ENCODE measurements around the gene KIF5A. TPM values are rescaled to one million over a fixed set of nuclear protein-coding genes. Genes with fewer than 3 reads are reported as not detected.

KIF5A gene
- total and polyA plus RNA-seq, 2 donors (not counting 1 experiment from before 2014, with no cell fraction given): 0.09 to 0.67 TPM

DNA sequence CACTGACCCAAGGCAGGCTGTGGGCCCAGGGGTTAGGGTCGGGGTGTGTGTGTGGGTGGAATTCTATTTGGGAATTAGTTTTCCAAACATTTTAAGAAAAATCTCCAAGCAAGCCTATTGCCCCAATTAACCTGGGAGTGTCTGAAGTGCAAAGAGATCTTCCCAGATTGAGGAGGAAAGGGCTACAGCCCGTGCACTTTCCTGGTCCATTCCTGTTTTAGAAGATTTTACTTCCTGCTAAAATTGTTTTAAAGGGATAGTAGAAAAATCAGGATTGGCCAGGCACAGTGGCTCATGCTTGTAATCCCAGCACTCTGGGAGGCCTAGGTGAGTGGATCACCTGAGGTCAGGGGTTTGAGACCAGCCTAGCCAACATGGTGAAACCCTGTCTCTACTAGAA, 8.1 kb upstream of the KIF5A start:
- ChIA-PET CTCF (no interaction called here), POLR2A (no interaction called here)
- no peak for DNase-seq
- Histone ChIP-seq H3K4me1 (ENCODE audit: control insufficient read depth in 2 of 2, insufficient read depth in 2 of 2, low read length in 2 of 2) (peaks cover 8 to 11% of the 10 kb centered on the region in 2 donors), H2AFZ (ENCODE audit: insufficient read depth, low read depth, low read length, poor library complexity, severe bottlenecking) (no peak overlapping the region), H3K9me3 (ENCODE audit: control extremely low read depth in 1 of 3, control insufficient read depth in 2 of 3, insufficient read depth in 1 of 3, low read length in 2 of 3) (no peaks in the 10 kb centered on the region), H3K36me3 (replicated peaks in 1 of 2; ENCODE audit: control extremely low read depth in 1 of 2, control insufficient read depth in 1 of 2, extremely low read depth in 1 of 2, insufficient read depth in 2 of 2, low read length in 1 of 2) (peaks cover 2 to 31% of the 10 kb centered on the region in 2 experiments), H3K27ac (ENCODE audit: low read length in 2 of 2) (no peak overlapping the region), H3K9ac (ENCODE audit: low read length) (no peak overlapping the region), H3K79me2 (ENCODE audit: control insufficient read depth, insufficient read depth, low read length) (peaks cover 9% of the 10 kb centered on the region), H3K4me3 (ENCODE audit: control extremely low read depth in 1 of 5, extremely low read depth in 1 of 5, insufficient read depth in 1 of 5, low read depth in 2 of 5, low read length in 4 of 5) (no peak overlapping the region), H3K4me2 (replicated peaks; ENCODE audit: low read depth, low read length, poor library complexity, severe bottlenecking) (no peak overlapping the region), H3K27me3 (replicated peaks in 1 of 4; ENCODE audit: control extremely low read depth in 1 of 4, control insufficient read depth in 3 of 4, insufficient read depth in 4 of 4, low read length in 3 of 4) (no peaks in the 10 kb centered on the region), H4K20me1 (ENCODE audit: control insufficient read depth, insufficient read depth, low read length, poor library complexity, severe bottlenecking) (no peaks in the 10 kb centered on the region)
- Mint-ChIP-seq H3K4me3 (no peak overlapping the region), H3K4me1 (peaks cover 26% of the 10 kb centered on the region), H3K27me3 (no peaks in the 10 kb centered on the region), H3K27ac (no peak overlapping the region), H3K9me3 (ENCODE audit: insufficient read depth) (no peaks in the 10 kb centered on the region)
- intact Hi-C loops (cut with micrococcal nuclease): no loop called here
- 100% methylated on average over 1 of the region's 2 CpGs for WGBS (ENCODE audit: insufficient coverage)
- TF ChIP-seq EZH2 (IDR thresholded peaks at IDR 0.05; ENCODE audit: borderline replicate concordance, insufficient read depth, low read depth, low read length, poor library complexity, severe bottlenecking): no peak
- TF ChIP-seq, protein P1, sequence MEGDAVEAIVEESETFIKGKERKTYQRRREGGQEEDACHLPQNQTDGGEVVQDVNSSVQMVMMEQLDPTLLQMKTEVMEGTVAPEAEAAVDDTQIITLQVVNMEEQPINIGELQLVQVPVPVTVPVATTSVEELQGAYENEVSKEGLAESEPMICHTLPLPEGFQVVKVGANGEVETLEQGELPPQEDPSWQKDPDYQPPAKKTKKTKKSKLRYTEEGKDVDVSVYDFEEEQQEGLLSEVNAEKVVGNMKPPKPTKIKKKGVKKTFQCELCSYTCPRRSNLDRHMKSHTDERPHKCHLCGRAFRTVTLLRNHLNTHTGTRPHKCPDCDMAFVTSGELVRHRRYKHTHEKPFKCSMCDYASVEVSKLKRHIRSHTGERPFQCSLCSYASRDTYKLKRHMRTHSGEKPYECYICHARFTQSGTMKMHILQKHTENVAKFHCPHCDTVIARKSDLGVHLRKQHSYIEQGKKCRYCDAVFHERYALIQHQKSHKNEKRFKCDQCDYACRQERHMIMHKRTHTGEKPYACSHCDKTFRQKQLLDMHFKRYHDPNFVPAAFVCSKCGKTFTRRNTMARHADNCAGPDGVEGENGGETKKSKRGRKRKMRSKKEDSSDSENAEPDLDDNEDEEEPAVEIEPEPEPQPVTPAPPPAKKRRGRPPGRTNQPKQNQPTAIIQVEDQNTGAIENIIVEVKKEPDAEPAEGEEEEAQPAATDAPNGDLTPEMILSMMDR (IDR thresholded peaks at IDR 0.05): no peak
- no peak for ATAC-seq (ENCODE audit: low read depth)

DNA sequence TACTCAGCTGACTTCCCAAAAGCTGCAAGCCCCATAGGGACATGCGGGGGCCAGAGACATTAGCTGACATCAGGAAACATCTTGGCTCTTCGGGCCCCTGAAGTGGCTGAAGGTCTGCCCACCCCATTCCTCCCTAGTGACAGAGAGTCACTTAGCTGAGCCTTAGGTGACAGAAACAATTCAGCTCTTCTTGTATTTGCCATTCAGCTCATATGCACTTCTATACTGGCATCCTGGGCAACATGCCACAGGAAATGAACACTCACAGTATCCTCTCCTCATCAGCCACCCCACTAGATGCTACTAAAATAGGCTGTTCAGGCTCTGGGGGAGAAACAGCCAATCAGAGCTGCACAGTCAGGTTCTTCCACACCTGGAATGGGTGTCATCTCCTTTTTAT, 6.3 kb upstream of the KIF5A start:
- POLR2A ChIA-PET: interaction anchor here (1.9 kb wide), 1 partner anchor 20 kb away, joined by 13 read pairs; no protein-coding TSS in a partner anchor

More for the DNA sequence above, 6.3 kb upstream of the KIF5A start:
- Mint-ChIP-seq H3K9me3 (ENCODE audit: insufficient read depth) (no peaks in the 10 kb centered on the region), H3K27ac (no peak overlapping the region), H3K27me3 (no peaks in the 10 kb centered on the region), H3K4me3 (no peak overlapping the region), H3K4me1 (peaks cover 31% of the 10 kb centered on the region)
- H3K9ac ChIP-seq (ENCODE audit: low read length): no peak overlapping the region
- no peak overlapping the region for H3K4me3 ChIP-seq (ENCODE audit: control extremely low read depth in 1 of 5, extremely low read depth in 1 of 5, insufficient read depth in 1 of 5, low read depth in 2 of 5, low read length in 4 of 5)
- ATAC-seq (ENCODE audit: low read depth) (no peak), DNase-seq (no peak)
- H3K4me1 ChIP-seq (ENCODE audit: control insufficient read depth in 2 of 2, insufficient read depth in 2 of 2, low read length in 2 of 2): peaks cover 11 to 13% of the 10 kb centered on the region in 2 donors
- 30% methylated on average over 2 of the region's 2 CpGs for WGBS (ENCODE audit: insufficient coverage)
- intact Hi-C loops (cut with micrococcal nuclease): no loop called here
- H3K27ac ChIP-seq (ENCODE audit: low read length in 2 of 2): no peak overlapping the region
- TF ChIP-seq, protein P1 (IDR thresholded peaks at IDR 0.05): no peak
- no peak for TF ChIP-seq EZH2 (IDR thresholded peaks at IDR 0.05; ENCODE audit: borderline replicate concordance, insufficient read depth, low read depth, low read length, poor library complexity, severe bottlenecking)
- peaks cover 0 to 4% (median 1%) of the 10 kb centered on the region in 4 experiments for H3K27me3 ChIP-seq (replicated peaks in 1 of 4; ENCODE audit: control extremely low read depth in 1 of 4, control insufficient read depth in 3 of 4, insufficient read depth in 4 of 4, low read length in 3 of 4)
- H3K4me2 ChIP-seq (replicated peaks; ENCODE audit: low read depth, low read length, poor library complexity, severe bottlenecking): no peak overlapping the region
- H2AFZ ChIP-seq (ENCODE audit: insufficient read depth, low read depth, low read length, poor library complexity, severe bottlenecking): no peak overlapping the region
- CTCF ChIA-PET: interaction anchor here (0.7 kb wide), 1 partner anchor 20 kb away, joined by 3 read pairs; no protein-coding TSS in a partner anchor
- H3K79me2 ChIP-seq (ENCODE audit: control insufficient read depth, insufficient read depth, low read length): peaks cover 19% of the 10 kb centered on the region
- H3K9me3 ChIP-seq (ENCODE audit: control extremely low read depth in 1 of 3, control insufficient read depth in 2 of 3, insufficient read depth in 1 of 3, low read length in 2 of 3): no peaks in the 10 kb centered on the region
- H4K20me1 ChIP-seq (ENCODE audit: control insufficient read depth, insufficient read depth, low read length, poor library complexity, severe bottlenecking): no peaks in the 10 kb centered on the region
- peaks cover 0 to 23% of the 10 kb centered on the region in 2 experiments for H3K36me3 ChIP-seq (replicated peaks in 1 of 2; ENCODE audit: control extremely low read depth in 1 of 2, control insufficient read depth in 1 of 2, extremely low read depth in 1 of 2, insufficient read depth in 2 of 2, low read length in 1 of 2)
